Measurements from ENCODE around the gene CTNNA3.
"Not testable (repeated sequence)": the region's sequence is repeated elsewhere in the genome, so short reads cannot be mapped to it uniquely, and the experiment has no call there.

Gene CTNNA3

GRCh38 chr10:67695555-67695954 is 440 bp downstream of the CTNNA3 start:
- no peak overlapping the region for H3K4me2 ChIP-seq (ENCODE audit: low read depth, low read length, poor library complexity, severe bottlenecking)
- no peaks in the 10 kb centered on the region for H4K20me1 ChIP-seq (ENCODE audit: insufficient read depth, low read length, poor library complexity, severe bottlenecking)

DNA sequence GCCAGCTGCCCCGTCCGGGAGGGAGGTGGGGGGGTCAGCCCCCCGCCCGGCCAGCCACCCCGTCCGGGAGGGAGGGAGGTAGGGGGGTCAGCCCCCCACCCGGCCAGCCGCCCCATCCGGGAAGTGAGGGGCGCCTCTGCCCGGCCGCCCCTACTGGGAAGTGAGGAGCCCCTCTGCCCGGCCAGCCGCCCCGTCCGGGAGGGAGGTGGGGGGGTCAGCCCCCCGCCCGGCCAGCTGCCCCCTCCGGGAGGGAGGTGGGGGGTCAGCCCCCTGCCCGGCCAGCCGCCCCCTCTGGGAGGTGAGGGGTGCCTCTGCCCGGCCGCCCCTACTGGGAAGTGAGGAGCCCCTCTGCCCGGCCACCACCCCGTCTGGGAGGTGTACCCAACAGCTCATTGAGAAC is 4.1 kb downstream of the CTNNA3 start:
- H3K27me3 ChIP-seq (ENCODE audit: insufficient read depth, low read length, poor library complexity, severe bottlenecking); H4K20me1 ChIP-seq (ENCODE audit: insufficient read depth, low read length, poor library complexity, severe bottlenecking); H2AFZ ChIP-seq (ENCODE audit: low read length); H3F3A ChIP-seq (ENCODE audit: low read depth); H3K9me3 ChIP-seq (ENCODE audit: insufficient read depth, low read depth, low read length); H3K9me2 ChIP-seq (replicated peaks; ENCODE audit: low read depth, low read length); H3K4me2 ChIP-seq (ENCODE audit: low read depth, low read length, poor library complexity, severe bottlenecking); H3K9ac ChIP-seq (ENCODE audit: low read depth, low read length, poor library complexity, severe bottlenecking); H3K4me3 ChIP-seq (ENCODE audit: low read length, poor library complexity, severe bottlenecking); H3K36me3 ChIP-seq (ENCODE audit: insufficient read depth, low read length); H3K79me2 ChIP-seq (ENCODE audit: insufficient read depth, low read length); H3K4me1 ChIP-seq (ENCODE audit: insufficient read depth, low read length, poor library complexity, severe bottlenecking): not testable (repeated sequence)

More at GRCh38 chr10:67695555-67695954, 440 bp downstream of the CTNNA3 start:
- H2AFZ ChIP-seq (ENCODE audit: low read length): no peak overlapping the region
- no peaks in the 10 kb centered on the region for H3K36me3 ChIP-seq (ENCODE audit: insufficient read depth, low read length)
- H3K27me3 ChIP-seq (ENCODE audit: insufficient read depth, low read length, poor library complexity, severe bottlenecking): no peaks in the 10 kb centered on the region
- no peaks in the 10 kb centered on the region for H3K9me3 ChIP-seq (ENCODE audit: insufficient read depth, low read depth, low read length)
- no peaks in the 10 kb centered on the region for H3K79me2 ChIP-seq (ENCODE audit: insufficient read depth, low read length)
- no peak overlapping the region for H3K9ac ChIP-seq (ENCODE audit: low read depth, low read length, poor library complexity, severe bottlenecking)
- H3K4me1 ChIP-seq (ENCODE audit: insufficient read depth, low read length, poor library complexity, severe bottlenecking): no peaks in the 10 kb centered on the region
- no peaks in the 10 kb centered on the region for H3F3A ChIP-seq (ENCODE audit: low read depth)
- H3K4me3 ChIP-seq (ENCODE audit: low read length, poor library complexity, severe bottlenecking): no peak overlapping the region
- TF ChIP-seq EZH2phosphoT487 (IDR thresholded peaks at IDR 0.05; ENCODE audit: borderline replicate concordance) (no peak), CTCF (conservative IDR thresholded peaks at IDR 0.05; ENCODE audit: low read length) (no peak)
- H3K9me2 ChIP-seq (replicated peaks; ENCODE audit: low read depth, low read length): no peaks in the 10 kb centered on the region

DNA sequence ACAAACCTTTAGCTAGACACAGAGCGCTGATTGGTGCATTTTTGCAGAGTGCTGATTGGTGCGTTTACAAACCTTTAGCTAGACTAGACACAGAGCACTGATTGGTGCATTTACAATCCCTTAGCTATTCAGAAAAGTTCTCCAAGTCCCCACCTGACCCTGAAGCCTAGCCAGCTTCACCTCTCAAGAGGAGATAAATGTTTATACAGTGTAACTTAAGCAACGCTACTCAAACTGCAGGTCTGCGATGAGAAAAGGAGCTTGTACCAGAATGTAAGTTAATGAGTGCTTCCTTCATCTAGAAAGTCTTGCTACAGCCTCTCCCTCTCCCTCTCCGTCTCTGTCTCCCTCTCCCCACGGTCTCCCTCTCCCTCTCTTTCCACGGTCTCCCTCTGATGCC is 5.5 kb downstream of the CTNNA3 start:
- H3K9me2 ChIP-seq (replicated peaks; ENCODE audit: low read depth, low read length); H3K9ac ChIP-seq (ENCODE audit: low read depth, low read length, poor library complexity, severe bottlenecking); H3K4me2 ChIP-seq (ENCODE audit: low read depth, low read length, poor library complexity, severe bottlenecking); H4K20me1 ChIP-seq (ENCODE audit: insufficient read depth, low read length, poor library complexity, severe bottlenecking); H3K4me3 ChIP-seq (ENCODE audit: low read length, poor library complexity, severe bottlenecking); H3F3A ChIP-seq (ENCODE audit: low read depth); H3K79me2 ChIP-seq (ENCODE audit: insufficient read depth, low read length); H3K36me3 ChIP-seq (ENCODE audit: insufficient read depth, low read length); H3K4me1 ChIP-seq (ENCODE audit: insufficient read depth, low read length, poor library complexity, severe bottlenecking); H3K9me3 ChIP-seq (ENCODE audit: insufficient read depth, low read depth, low read length); H3K27me3 ChIP-seq (ENCODE audit: insufficient read depth, low read length, poor library complexity, severe bottlenecking); H2AFZ ChIP-seq (ENCODE audit: low read length): not testable (repeated sequence)

GRCh38 chr10:67684140-67684539 is 11.9 kb downstream of the CTNNA3 start:
- not testable (repeated sequence) for H3K4me1 ChIP-seq (ENCODE audit: insufficient read depth, low read length, poor library complexity, severe bottlenecking); H3K27me3 ChIP-seq (ENCODE audit: insufficient read depth, low read length, poor library complexity, severe bottlenecking); H3K79me2 ChIP-seq (ENCODE audit: insufficient read depth, low read length)

More at GRCh38 chr10:67684140-67684539, 11.9 kb downstream of the CTNNA3 start:
- not testable (repeated sequence) for H2AFZ ChIP-seq (ENCODE audit: low read length); H3K36me3 ChIP-seq (ENCODE audit: insufficient read depth, low read length); H3K4me3 ChIP-seq (ENCODE audit: low read length, poor library complexity, severe bottlenecking); H3K9ac ChIP-seq (ENCODE audit: low read depth, low read length, poor library complexity, severe bottlenecking); H3F3A ChIP-seq (ENCODE audit: low read depth); H3K9me2 ChIP-seq (replicated peaks; ENCODE audit: low read depth, low read length); H4K20me1 ChIP-seq (ENCODE audit: insufficient read depth, low read length, poor library complexity, severe bottlenecking); H3K4me2 ChIP-seq (ENCODE audit: low read depth, low read length, poor library complexity, severe bottlenecking)
- H3K9me3 ChIP-seq (ENCODE audit: insufficient read depth, low read depth, low read length): peaks cover 11% of the 10 kb centered on the region; the same call in 1 of the 2 replicates
